Measurements from ENCODE around the gene KRTAP5-6. TPM values are rescaled to one million over a fixed set of nuclear protein-coding genes. Genes with fewer than 3 reads are reported as not detected.

Gene KRTAP5-6, protein sequence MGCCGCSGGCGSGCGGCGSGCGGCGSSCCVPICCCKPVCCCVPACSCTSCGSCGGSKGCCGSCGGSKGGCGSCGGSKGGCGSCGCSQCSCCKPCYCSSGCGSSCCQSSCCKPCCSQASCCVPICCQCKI
- not detected in 5 replicates for total RNA-seq (2022; extraction: Qiagen RNA extraction)

DNA sequence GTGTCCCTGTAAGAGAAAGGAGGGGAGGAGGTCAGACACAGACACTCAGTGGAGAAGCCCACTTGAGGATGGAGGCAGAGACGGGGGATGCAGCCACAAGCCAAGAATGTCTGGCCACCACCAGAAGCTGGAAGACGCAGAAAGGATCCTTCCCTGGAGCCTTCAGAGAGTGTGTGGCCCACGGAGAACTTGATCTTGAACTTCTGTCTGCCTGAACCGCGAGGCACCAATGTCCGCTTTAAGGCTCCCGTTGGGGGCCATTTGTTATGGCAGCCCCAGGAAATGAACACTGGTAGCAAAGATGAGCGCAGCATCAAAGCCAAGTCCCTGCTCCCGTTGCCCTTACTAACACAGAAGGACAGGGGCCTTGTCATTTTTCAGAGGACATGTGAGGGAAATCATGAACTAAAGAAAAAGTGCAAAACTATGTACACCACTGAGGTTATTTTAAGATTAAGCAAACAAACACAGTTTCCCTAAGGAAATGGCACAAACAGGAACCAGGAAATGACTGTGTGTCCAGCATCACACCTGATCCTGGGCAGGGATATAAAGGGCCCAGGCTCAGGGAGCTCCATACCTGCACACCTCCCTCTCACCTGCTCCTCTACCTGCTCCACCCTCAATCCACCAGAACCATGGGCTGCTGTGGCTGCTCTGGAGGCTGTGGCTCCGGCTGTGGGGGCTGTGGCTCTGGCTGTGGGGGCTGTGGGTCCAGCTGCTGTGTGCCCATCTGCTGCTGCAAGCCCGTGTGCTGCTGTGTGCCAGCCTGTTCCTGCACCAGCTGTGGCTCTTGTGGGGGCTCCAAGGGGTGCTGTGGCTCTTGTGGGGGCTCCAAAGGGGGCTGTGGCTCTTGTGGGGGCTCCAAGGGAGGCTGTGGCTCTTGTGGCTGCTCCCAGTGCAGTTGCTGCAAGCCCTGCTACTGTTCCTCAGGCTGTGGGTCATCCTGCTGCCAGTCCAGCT lies at the start of gene KRTAP5-6:
Gene KRTAP5-6 (plus strand): TSS at position 588 of the 963 bp plus-strand sequence. CDS start 51 bp downstream, at position 639.

Other genes starting within 250 kb of the KRTAP5-6 start
- 38.4 to 47.8 TPM (median 46.6 TPM) in 5 replicates for gene MOB2, start 210.4 kb upstream of the KRTAP5-6 start, total RNA-seq (2022; extraction: Qiagen RNA extraction)
- gene DUSP8, start 124.9 kb upstream of the KRTAP5-6 start, total RNA-seq (2022; extraction: Qiagen RNA extraction): 1.2 to 2.5 TPM (median 1.3 TPM) in 5 replicates
- not detected in 5 replicates for gene KRTAP5-1, start 111.9 kb upstream of the KRTAP5-6 start, total RNA-seq (2022; extraction: Qiagen RNA extraction)
- not detected in 5 replicates for gene KRTAP5-2, start 98.9 kb upstream of the KRTAP5-6 start, total RNA-seq (2022; extraction: Qiagen RNA extraction)
- gene KRTAP5-3, start 88.7 kb upstream of the KRTAP5-6 start, total RNA-seq (2022; extraction: Qiagen RNA extraction): not detected in 5 replicates
- not detected in 5 replicates for gene KRTAP5-4, start 75.1 kb upstream of the KRTAP5-6 start, total RNA-seq (2022; extraction: Qiagen RNA extraction)
- not detected in 5 replicates for gene KRTAP5-5, start 67.4 kb upstream of the KRTAP5-6 start, total RNA-seq (2022; extraction: Qiagen RNA extraction)
- gene IFITM10, start 53.4 kb downstream of the KRTAP5-6 start, total RNA-seq (2022; extraction: Qiagen RNA extraction): 0.54 to 1.3 TPM (median 1.2 TPM) in 5 replicates
- gene CTSD, start 66.7 kb downstream of the KRTAP5-6 start, total RNA-seq (2022; extraction: Qiagen RNA extraction): 335 to 563 TPM (median 509 TPM) in 5 replicates
- 0.05 to 0.39 TPM (median 0.06 TPM) in 3 of 5 replicates, not detected in the others for gene SYT8, start 137.8 kb downstream of the KRTAP5-6 start, total RNA-seq (2022; extraction: Qiagen RNA extraction)
- 0.25 TPM in 1 of 5 replicates, not detected in the others for gene TNNI2, start 141.8 kb downstream of the KRTAP5-6 start, total RNA-seq (2022; extraction: Qiagen RNA extraction)
- gene LSP1, start 155.9 kb downstream of the KRTAP5-6 start, total RNA-seq (2022; extraction: Qiagen RNA extraction): 0.55 to 2.7 TPM (median 1.6 TPM) in 5 replicates
- not detected in 5 replicates for gene PRR33, start 194.7 kb downstream of the KRTAP5-6 start, total RNA-seq (2022; extraction: Qiagen RNA extraction)
- gene TNNT3, start 222.5 kb downstream of the KRTAP5-6 start, total RNA-seq (2022; extraction: Qiagen RNA extraction): not detected in 5 replicates